Embryonic facial prominence (tissue), 1 donor: ENCODE measurements around the gene RBM19.

Source experiments
- DNase-seq: peaks from one replicate; pipeline ENCODE4 v3.0.0-alpha.2; 2016; ENCODE audit errors: extremely low spot score

RBM19 gene

DNA sequence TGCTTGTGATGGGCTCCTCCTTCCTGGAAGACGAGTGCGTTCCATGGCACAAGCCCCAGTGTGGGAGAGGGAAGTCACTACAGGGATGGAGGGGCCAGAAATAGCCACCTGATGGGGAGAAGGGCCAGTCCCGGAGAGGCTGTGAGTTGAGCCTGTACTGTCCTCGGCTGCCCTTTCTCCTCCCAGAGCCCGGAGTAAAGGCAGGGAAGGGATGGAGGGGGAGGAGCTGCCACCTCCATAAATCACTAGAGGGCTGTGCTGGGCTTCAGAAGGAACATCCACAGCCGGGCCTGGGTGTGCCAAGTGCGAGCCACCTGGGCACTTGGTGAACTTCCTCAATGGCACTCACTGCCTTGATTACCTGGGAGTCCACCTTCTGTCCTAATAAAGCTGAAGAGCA, 110.1 kb downstream of the RBM19 start:
- DNase-seq, result no peak

DNA sequence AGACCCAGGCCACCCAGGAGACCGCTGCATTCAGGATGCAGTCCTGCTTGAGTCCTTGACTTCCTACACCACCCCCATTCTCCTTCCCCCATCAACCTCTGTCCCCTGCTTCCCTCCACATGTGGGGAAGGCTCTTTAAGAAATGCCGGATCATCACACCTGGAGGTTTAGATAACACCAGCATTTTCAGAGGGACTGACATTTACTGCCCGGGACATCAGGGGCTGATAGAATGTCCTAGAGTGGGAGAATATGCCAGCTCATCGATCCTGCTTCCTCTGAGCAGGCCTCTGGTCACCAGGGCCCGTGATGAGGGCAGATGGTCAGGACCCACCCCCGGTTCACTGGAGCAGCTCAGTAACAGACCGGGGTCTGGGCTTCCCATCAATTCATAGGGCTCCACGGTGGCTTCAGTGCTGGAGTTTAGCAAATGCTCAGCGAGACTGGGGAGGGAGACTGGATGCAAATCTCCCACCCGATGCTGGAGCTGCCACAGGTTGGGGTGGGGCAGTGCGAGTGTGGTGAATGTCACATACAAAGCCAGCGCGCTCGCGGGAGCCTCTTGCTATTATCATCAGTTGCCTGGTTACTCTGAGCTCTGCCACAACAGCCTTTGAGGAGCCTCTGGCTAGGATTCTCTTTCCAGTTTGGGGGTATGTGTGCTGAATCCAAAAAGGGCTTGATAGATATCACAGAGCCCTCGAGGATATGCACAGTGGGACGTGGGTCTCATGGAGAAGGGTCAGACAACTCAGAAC, 111.6 kb downstream of the RBM19 start:
- no peak for DNase-seq

DNA sequence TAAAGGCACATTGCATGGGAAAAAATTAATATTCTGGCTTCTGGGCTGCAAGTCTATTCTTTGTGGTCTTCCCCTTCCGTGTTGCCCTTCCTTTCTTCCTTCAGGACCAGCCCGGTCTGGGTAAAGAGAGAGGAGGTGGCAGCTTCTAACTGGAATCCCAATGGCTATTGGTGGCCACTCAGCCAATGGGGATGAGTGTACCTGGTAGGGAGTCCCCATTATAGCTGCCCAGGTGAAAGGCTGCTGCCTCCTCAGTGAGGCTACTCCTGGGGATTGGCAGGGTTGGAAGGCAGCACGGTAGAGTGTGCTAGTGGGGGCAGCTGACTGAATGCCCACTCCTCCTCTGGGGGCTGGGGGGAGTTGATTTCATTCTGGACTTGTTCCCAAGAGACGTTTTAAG, 112.6 kb downstream of the RBM19 start:
- DNase-seq, result no peak

DNA sequence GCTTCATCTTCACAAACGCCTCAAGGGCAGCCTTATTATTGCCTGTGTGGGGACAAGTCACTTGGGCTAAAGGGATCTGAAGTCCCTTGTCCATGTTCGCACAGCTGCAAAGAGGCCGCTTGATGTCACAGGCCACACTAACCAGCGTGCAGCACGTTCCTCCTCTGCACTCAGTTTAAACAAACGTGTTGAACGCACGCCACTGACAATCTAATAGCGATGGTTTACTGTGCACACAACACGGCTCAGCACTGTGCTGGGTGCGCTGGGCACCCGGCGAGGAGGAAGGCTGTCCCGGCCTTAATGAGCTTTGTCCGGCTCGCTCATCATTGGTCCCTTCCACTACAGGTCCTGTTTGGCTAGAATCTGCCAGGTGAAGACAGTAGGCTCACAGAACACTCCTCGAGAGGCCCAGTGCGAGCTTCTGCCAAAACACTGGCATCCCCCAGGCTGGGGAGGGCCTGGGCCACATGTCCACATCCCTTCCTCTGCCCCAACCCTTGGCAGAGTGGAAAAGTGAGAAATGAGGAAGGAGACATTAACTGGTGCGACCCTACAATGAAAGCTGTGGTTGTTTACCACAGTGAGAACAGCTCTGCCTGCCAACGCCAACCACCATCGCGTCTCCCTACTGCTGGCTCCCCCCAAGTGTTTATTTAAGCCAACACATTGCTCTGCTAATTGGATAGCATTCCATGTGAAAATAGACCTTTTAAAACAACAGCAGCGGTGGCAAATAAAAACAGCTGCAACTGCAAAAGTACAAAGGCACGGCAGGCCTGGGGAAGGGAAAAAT, 113.2 kb downstream of the RBM19 start:
- DNase-seq, result no peak

DNA sequence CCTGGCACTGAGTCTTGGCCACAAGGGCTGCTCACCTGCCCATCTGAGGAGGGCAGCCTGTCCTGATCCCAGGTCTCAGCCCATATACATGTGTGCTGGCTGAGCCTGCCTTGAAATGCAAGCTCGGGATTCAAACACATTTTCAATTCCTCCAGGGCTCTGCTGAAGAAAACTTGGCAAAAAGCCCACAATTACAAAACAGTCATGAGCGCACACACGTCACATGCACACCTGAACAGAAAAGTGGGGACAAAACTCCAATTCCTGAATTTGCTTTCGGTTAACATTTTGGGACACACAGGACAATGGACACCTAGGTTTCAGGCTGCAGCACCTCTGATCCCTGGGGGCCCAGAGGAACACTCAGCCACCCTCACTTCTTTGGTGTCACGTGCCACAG, 113.9 kb downstream of the RBM19 start:
- DNase-seq, result no peak

DNA sequence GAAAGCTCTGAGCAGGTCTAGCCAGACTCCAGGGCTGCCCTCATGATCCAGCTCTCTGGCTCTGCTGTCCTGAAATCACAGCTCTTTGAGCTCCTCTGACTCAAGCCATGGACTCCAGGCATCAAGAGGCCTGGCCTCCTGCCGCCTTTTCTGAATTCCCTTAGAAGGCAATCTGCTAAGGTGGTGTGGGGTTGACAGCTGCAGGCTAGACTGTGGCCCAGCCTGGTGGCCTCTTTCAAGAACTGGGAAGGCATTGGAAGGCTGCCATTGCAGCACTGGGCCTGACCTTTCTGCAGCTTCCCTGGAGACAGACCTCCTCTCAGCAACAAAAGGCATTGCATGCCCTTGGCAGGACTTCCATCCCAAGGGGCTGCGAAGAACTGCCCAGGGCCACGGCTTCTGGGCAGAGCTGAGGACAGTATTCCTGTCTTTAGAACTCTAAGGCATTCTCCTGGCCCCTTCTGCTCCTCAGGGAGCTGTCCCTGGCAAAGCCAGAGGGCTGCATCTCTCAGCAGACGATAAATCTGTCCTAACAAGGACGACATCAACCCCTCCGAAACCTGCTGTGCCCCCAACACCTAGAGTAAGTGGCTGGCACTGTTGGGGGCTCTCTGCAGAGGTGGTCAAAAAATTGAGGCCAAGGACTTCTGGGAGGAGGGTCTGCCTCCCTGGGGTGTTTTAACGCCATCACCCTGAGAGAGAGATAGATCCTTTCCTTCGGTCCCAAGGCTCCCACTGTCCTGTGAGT, 115.6 kb downstream of the RBM19 start:
- DNase-seq, result no peak

DNA sequence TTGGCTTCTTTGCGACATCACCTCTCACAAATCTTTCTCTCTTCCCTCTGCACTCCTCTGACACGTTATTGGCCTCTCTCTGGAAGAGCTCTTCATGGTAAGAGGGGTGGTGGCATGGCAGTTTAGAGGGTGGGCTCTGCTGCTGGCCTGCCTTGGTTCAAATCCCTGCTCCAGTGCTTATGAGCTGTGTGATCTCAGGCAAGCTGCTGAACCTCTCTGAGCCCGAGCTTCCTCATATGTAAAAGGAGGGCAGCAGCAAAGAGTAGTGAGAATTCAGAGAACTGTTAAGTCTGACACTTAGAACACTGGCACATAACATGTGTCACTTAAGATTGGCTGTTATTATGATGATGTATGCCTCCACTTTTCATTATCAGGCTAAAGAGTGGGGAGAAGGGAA, 118.3 kb downstream of the RBM19 start:
- no peak for DNase-seq

DNA sequence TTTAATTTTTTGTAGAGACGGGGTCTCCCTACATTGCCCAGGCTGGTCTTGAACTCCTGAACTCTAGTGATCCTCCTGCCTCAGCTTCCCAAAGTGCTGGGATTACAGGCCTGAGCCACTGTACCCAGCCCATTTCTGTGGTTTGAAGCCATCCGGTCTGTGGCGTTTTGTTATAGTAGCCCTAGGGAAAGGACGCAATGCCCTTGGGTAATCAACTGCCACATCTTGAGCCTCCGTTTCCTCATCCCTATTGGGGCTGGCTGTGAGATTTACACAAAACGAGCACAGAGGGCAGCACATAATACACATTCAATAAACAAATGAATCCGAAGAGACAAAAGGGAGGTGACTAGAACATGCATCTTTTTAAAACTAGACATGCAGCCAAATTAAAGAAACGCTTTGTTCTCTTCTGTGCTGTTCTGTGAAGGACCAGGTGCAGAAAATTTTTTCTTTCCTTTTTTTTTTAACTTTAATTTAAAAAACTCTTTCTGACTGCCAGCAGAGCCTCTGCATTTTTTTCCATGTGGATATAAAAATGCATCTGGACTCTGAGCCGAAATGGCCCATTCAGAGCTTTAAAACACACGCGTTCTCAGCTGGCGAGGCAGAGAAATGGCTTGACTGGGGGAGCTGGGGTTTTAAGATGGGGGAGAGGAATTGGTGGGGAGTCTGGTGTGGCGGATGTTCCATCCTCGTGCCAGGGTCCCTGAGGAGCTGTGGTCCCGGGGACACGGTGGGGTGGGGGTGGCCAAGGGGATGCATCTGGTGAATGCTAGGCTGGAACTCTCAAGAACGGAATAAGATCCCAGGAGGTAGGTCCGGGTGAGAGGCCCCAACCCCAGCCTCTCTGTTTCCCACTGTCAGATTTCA, 119.0 kb downstream of the RBM19 start:
- DNase-seq, result no peak

DNA sequence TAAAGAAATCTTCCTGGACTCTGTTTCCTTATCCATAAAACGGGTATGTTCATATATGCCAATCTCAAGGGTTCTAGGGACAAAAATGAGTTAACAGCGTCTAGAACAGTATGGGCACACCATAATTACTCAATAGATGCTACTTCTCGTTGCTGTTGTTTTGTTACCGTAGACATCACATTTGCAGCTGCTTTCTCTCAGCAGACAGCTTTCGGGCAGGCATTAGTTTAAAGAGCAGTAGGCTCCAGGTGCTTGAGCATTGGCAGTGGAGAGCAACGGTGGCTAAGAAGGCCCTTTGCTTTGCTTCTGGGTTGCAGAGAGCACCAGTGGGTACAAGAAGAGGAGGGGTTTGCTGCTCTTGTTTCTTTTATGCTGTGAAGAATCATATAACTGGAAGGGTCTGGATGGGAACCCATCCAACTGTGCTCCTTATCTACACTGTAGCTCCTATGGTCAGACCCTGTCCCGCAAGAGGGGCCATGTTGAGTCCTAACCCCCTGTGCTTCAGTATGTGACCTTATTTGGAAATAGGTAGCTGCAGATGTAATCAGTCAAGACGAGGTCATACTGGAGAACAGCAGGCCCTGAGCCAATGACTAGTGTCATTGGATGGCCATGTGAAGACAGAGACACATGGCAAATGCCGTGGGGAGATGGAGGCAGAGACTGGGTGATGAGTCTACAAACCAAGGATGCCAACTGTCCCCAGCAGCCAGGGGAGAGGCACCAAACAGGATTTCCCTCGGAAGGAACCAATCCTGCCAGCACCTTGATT, 120.0 kb downstream of the RBM19 start:
- no peak for DNase-seq

DNA sequence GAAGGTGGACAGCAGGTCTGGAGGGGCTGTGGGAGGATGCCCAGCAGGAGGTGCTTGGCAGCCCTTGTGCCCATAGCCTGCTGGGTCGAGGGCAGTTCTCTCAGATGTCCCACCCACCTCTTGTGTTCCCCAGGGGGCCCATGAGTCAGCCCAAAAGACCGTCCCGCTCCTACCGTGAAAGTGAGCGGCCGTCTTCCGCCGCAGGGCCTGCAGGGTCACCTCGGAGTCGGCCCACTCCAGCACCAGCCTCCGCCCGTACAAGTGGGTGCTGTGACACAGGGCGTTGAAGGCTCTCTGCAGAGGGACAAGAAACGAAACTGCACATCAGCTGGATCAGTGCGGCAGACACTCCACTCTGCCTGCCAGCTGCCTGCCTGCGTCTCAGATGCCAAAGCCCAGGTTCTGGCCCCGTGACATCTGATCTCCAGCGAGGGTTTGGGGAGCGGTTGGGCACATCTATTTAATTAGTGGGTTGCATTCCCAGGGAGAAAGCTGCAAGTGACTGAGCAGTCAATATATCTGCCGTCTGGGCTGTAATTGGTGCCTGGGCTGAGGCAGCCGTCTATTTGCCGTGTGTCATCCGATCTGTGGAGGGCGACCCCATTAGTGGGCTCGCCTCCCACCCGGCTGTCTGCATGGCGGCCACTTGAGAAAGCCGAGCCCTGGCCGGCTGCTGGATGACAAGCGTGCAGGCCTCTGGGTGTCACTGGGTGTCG, 121.5 kb downstream of the RBM19 start:
- DNase-seq, result no peak

DNA sequence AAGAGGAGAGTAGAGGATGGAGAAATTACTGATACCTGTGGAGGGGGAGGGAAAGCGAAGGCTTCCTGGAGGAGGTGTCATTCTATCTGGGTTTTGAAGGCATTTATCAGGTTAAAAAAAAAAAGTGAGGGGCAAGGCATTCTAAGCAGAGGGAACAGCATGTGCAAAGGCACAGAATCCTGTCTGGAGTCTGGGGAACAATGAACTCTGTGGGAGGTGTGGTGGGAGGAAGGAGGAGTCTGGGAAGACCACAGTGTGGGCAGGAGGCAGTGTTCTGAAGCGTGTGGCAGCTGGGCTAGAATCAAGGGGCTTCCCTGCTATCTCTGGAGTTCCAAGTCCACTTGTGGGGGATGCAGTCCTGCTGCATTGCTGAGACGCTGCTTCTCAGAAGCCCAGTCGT, 123.4 kb downstream of the RBM19 start:
- DNase-seq, result no peak

DNA sequence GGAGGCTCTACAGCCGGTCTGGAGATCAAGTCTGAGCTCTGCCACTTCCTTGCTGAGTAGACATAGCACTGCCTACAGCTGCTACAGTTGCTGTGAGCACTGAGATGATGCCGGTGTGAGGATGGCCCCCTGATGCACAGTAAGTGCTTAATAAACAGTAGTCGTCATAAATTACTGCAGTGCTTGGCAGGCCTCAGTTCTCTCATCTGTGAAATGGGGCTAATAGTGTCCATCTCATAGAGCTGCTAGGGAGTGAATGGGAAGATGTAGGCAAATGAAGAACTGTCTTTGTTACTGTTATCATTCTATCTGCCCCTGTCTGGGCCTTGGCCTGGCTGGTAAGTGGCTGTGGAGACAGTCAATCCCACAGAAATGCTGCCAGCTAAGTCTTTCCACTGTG, 124.3 kb downstream of the RBM19 start:
- DNase-seq, result no peak

DNA sequence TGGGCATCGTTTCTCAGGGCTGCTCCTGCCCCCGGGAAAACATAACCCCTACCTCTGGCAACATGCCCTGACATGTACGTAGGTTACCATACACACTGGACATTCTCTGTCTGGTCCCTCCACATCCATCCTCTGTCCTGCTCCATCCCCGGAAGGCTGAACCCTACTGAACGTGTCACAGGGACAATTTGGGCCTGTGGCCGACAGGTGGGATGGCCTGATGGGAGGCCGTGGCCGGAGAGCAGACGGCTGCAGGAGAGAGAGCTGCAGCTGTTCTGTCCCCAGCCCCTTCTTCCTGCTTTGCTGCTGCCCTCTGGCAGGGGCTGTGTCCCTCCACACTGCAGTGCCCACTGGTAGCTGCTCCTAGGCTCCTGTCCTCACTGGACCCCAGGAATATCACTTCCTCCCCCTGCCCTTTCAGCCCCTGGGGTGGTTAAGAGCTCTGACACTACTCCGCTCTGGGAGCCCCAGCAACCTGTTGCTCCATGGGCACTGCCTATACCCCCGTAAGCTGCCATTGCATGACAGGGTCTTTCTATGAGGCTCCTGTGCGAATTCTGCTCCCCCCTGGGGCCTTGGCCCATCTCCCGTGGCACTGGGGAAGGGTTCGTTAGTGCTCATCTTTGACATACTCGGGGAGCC, 125.6 kb downstream of the RBM19 start:
- DNase-seq, result no peak

DNA sequence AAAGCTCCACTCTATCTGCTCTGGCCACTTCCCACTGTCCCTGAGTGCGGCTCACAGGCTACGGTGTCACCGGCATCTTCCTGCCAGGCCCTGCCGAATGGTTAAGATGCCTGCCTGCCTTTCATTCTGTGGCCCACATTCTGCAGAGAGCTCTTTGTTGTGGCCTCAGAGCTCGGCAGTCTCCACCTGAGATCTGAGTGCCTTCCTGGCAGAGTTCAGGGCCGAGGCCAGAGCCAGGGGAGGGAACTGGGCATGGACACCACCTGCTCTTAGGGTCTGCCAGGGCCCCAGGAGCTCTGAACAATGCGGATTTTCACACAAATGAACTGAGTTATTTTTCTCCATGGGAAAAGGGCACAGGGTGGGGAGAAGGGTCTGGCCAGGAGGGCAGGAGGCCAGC, 127.2 kb downstream of the RBM19 start:
- DNase-seq, result no peak

DNA sequence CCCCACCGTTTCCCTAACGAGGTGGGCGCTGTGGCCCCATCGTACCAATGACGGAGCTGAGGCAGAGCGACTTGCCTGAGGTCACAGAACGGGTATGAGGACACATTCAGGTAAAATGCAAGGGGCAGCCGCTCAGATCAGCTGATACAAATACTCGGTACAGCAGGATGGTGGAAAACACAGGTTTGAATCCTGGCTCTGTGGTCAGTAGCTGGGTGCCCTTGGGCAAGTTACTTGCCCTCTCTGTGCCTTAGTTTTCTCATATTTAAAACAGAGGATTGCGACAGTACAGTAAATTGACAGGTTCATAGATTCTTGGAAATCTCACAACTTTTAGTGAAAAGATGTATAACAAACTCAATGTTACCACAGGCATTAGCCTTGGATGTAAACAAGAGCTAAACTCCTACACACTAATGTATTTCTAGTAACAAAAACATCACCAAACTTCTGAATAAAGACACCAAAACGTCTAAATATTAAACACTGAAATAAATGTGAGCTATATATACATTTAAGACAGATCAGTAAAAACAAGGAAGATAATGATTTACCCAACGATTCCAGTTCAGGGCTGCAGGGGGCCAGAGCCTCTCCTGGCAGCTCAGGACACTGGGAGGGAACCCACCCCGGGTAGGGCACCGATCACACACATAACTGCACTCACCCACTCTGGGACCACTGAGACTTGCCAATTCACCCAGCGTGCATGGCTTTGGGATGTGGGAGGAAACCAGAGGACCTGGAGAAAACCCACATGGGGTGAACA, 128.4 kb downstream of the RBM19 start:
- no peak for DNase-seq

DNA sequence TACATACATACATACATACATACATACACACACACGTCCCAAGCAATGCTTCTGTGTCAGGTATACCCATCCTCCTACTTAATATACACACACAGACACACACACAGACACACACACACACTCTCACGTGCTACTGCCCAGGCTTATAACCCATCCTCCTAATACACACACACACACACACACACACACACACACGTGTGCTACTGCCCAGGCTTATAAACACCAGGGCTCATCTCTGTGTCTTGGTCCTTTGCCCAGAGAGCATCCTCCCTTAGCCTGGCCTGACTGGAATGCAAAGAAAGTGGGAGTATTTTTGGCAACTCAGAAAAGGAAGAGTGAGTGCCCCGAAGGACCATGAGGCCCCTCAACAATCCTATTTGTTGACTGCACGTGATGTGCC, 129.0 kb downstream of the RBM19 start:
- DNase-seq, result no peak

DNA sequence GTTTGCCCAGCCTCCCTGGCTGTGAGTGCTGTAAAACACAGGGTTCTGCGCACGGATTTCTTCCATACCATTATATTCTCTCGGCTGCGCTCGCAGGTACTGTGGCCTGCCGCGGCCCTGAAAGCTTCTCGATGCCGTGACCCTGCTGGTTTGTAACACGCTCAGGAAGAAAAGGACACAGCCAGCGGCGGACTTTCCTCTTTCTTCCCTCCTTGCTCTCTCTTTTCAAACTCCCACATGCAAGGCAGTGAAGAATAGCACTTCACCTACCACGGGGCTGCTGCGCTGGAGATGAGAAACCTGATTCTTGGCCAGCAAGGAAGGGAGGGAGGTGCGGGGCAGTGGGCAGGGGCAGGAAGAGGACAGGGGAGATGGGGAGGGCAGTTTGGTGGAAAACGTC, 130.2 kb downstream of the RBM19 start:
- DNase-seq, result no peak

DNA sequence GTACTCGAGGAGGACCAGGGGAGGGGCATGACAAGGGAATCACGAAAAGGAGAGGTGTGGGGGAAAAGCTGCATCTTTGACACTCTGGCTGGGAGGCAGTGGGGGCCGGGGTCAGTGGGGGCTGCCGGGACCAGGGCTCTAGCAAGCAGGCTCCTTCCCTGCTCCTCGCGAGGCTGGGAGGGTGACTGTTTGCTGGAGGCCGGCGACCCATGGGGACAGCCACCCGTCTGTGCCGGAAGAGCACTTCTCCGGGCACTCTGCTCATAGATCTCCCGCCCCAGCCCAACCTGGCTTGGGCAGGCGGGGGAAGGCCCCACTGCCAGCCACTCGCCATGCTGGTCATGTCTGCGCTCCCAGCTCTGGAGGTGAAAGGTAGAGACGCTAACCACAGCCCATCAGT, 130.7 kb downstream of the RBM19 start:
- DNase-seq, result no peak

DNA sequence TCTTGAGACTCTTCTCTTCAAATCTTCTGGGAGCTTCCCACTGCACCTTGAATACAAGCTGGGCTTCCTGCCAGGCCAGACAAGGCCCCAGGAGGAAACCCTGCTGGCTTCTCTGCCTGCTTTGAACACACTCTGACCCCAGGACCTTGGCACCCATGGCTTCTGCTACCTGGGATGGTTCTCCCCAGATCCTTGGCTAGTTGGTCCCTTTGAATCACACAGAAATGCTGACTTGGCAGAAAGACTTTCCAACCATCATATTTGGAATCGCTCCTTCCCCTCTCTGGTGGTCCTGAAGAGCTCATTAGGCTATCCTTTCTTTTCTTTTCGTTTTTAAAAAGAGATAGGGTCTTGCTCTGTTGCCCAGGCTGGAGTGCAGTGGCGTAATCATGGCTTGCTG, 132.7 kb downstream of the RBM19 start:
- DNase-seq, result no peak
